ENCODE measurements around the gene SH3BP1. TPM values are rescaled to one million over a fixed set of nuclear protein-coding genes. Genes with fewer than 3 reads are reported as not detected.
"Not testable (repeated sequence)": the region's sequence is repeated elsewhere in the genome, so short reads cannot be mapped to it uniquely, and the experiment has no call there.

The SH3BP1 gene
- total RNA-seq, 1 donor from 2014 or later, result 9.9 TPM

GRCh38 chr22:37604074-37604473, 35.4 kb upstream of the SH3BP1 start:
- Histone ChIP-seq H3K4me1 (ENCODE audit: control insufficient read depth in 3 of 3, insufficient read depth in 3 of 3, low read length in 3 of 3) (peaks cover 9 to 13% (median 10%) of the 10 kb centered on the region in 3 donors), H3K4me3 (ENCODE audit: low read length in 3 of 3) (no peak overlapping the region), H3K27me3 (ENCODE audit: control insufficient read depth in 3 of 3, insufficient read depth in 3 of 3, low read length in 3 of 3) (peaks cover 0 to 12% (median 3%) of the 10 kb centered on the region in 3 donors), H3K9ac (ENCODE audit: low read depth in 1 of 3, low read length in 3 of 3) (no peak overlapping the region), H3K27ac (ENCODE audit: low read depth, low read length) (no peak overlapping the region), H3K9me3 (ENCODE audit: control insufficient read depth in 3 of 3, low read length in 3 of 3) (no peaks in the 10 kb centered on the region), H3K36me3 (ENCODE audit: control insufficient read depth in 3 of 3, insufficient read depth in 3 of 3, low read length in 3 of 3) (no peaks in the 10 kb centered on the region)

GRCh38 chr22:37604875-37605274, 34.6 kb upstream of the SH3BP1 start:
- Histone ChIP-seq H3K9me3 (ENCODE audit: control insufficient read depth in 3 of 3, low read length in 3 of 3) (no peaks in the 10 kb centered on the region), H3K4me1 (ENCODE audit: control insufficient read depth in 3 of 3, insufficient read depth in 3 of 3, low read length in 3 of 3) (peaks cover 13 to 18% (median 15%) of the 10 kb centered on the region in 3 donors), H3K9ac (ENCODE audit: low read depth in 1 of 3, low read length in 3 of 3) (no peak overlapping the region), H3K36me3 (ENCODE audit: control insufficient read depth in 3 of 3, insufficient read depth in 3 of 3, low read length in 3 of 3) (no peaks in the 10 kb centered on the region), H3K27me3 (ENCODE audit: control insufficient read depth in 3 of 3, insufficient read depth in 3 of 3, low read length in 3 of 3) (peaks cover 0 to 12% (median 3%) of the 10 kb centered on the region in 3 donors), H3K27ac (ENCODE audit: low read depth, low read length) (no peak overlapping the region), H3K4me3 (ENCODE audit: low read length in 3 of 3) (no peak overlapping the region)

- no peak overlapping the region for H3K9ac ChIP-seq (ENCODE audit: low read depth in 1 of 3, low read length in 3 of 3)
- H3K9me3 ChIP-seq (ENCODE audit: control insufficient read depth in 3 of 3, low read length in 3 of 3), result no peaks in the 10 kb centered on the region
- H3K27ac ChIP-seq (ENCODE audit: low read depth, low read length), result no peak overlapping the region
- peaks cover 0 to 4% (median 3%) of the 10 kb centered on the region in 3 donors for H3K27me3 ChIP-seq (ENCODE audit: control insufficient read depth in 3 of 3, insufficient read depth in 3 of 3, low read length in 3 of 3)
- peak overlapping the region; percentile 28 to 60 (median 49) for H3K4me3 ChIP-seq (ENCODE audit: low read length in 3 of 3)
- peaks cover 28 to 32% (median 32%) of the 10 kb centered on the region in 3 donors for H3K4me1 ChIP-seq (ENCODE audit: control insufficient read depth in 3 of 3, insufficient read depth in 3 of 3, low read length in 3 of 3)
- no peaks in the 10 kb centered on the region for H3K36me3 ChIP-seq (ENCODE audit: control insufficient read depth in 3 of 3, insufficient read depth in 3 of 3, low read length in 3 of 3)
These were observed 32.2 kb upstream of the SH3BP1 start for GRCh38 chr22:37607010-37607934.

DNA sequence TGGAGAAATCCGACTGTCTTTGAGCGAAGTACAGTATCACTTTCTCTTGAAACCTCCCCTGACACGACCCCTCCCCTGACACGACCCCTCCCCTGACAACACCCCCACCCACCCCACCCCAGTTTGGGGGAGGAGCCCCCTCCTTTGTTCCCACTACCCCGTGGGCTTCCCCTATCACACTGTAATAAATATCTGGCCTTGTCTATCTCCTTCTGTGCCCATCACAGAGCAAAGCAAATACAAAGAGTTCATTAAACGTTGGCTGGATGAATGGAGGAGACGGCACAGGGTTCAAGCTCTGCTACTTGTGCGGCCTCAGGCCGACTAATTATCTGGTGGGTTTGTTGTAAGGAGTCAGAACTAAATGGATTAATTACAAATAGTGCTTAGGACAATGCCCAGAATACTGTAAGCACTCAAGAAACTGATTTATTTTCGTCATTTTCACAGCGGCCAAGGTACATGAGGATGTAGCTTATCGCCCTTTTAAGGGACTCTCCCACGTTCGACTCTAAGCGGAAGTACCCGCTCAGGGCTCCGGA, 31.5 kb upstream of the SH3BP1 start:
- Histone ChIP-seq H3K27me3 (ENCODE audit: control insufficient read depth in 3 of 3, insufficient read depth in 3 of 3, low read length in 3 of 3) (peaks cover 0 to 3% (median 0%) of the 10 kb centered on the region in 3 donors), H3K27ac (ENCODE audit: low read depth, low read length) (peak overlapping the region; percentile 95), H3K9ac (ENCODE audit: low read depth in 1 of 3, low read length in 3 of 3) (peak overlapping the region; percentile 86 to 92 (median 89)), H3K4me3 (ENCODE audit: low read length in 3 of 3) (peak overlapping the region; percentile 83 to 89 (median 87)), H3K36me3 (ENCODE audit: control insufficient read depth in 3 of 3, insufficient read depth in 3 of 3, low read length in 3 of 3) (no peaks in the 10 kb centered on the region), H3K4me1 (ENCODE audit: control insufficient read depth in 3 of 3, insufficient read depth in 3 of 3, low read length in 3 of 3) (peaks cover 28 to 35% (median 32%) of the 10 kb centered on the region in 3 donors), H3K9me3 (ENCODE audit: control insufficient read depth in 3 of 3, low read length in 3 of 3) (no peaks in the 10 kb centered on the region)

DNA sequence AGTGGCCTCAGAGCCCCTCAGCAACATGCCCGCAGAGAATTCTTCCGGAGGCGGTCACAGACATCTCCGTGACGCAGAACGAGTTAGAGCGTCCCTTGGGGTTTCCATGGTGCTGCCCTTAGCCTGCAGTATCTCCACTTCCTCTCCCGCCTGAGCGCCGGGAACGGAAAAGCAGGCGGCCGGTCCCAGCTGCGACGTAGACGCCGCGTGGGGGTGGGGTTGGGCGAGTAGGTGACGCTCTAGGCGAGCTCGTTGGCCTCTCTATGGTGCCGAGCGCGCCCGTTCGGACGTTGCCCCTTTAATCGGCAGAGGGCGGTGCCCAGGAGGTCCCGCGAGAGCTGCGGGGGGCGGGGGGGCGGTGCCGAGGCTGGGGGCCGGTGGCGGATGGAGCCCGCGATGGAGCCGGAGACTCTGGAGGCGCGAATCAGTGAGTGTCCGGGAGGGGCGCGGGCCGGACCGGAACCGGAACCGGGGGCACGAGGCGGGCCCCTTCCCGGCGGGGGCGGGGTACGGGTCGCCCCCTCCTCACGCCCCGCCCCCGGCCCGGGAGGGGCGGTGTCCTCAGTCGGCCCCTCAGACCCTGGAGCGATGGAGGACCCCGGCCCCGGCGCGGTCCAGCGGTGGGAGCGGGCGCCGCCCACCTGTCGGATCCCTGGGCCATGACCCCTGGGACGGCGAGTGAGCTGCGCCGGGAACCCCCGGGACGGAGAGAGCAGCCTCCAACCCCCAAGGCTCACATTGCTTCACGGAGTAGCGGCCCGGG, 30.8 kb upstream of the SH3BP1 start, which contains the start of gene GGA1:
GGA1 (plus strand) TSS at position 358 of the 763 bp plus-strand sequence; CDS start at position 385, 27 bp downstream.
- H3K9me3 ChIP-seq (ENCODE audit: control insufficient read depth in 3 of 3, low read length in 3 of 3), result no peaks in the 10 kb centered on the region
- H3K4me1 ChIP-seq (ENCODE audit: control insufficient read depth in 3 of 3, insufficient read depth in 3 of 3, low read length in 3 of 3), result peaks cover 29 to 35% (median 32%) of the 10 kb centered on the region in 3 donors
- peak within 1 kb of the TSS; percentile 88 to 92 (median 89) for H3K9ac ChIP-seq (ENCODE audit: low read depth in 1 of 3, low read length in 3 of 3)
- peaks cover 0 to 3% (median 0%) of the 10 kb centered on the region in 3 donors for H3K27me3 ChIP-seq (ENCODE audit: control insufficient read depth in 3 of 3, insufficient read depth in 3 of 3, low read length in 3 of 3)
- H3K36me3 ChIP-seq (ENCODE audit: control insufficient read depth in 3 of 3, insufficient read depth in 3 of 3, low read length in 3 of 3), result no peaks in the 10 kb centered on the region
- peak within 1 kb of the TSS; percentile 95 for H3K27ac ChIP-seq (ENCODE audit: low read depth, low read length)
- H3K4me3 ChIP-seq (ENCODE audit: low read length in 3 of 3), result peak within 1 kb of the TSS; percentile 86 to 89 (median 87)

DNA sequence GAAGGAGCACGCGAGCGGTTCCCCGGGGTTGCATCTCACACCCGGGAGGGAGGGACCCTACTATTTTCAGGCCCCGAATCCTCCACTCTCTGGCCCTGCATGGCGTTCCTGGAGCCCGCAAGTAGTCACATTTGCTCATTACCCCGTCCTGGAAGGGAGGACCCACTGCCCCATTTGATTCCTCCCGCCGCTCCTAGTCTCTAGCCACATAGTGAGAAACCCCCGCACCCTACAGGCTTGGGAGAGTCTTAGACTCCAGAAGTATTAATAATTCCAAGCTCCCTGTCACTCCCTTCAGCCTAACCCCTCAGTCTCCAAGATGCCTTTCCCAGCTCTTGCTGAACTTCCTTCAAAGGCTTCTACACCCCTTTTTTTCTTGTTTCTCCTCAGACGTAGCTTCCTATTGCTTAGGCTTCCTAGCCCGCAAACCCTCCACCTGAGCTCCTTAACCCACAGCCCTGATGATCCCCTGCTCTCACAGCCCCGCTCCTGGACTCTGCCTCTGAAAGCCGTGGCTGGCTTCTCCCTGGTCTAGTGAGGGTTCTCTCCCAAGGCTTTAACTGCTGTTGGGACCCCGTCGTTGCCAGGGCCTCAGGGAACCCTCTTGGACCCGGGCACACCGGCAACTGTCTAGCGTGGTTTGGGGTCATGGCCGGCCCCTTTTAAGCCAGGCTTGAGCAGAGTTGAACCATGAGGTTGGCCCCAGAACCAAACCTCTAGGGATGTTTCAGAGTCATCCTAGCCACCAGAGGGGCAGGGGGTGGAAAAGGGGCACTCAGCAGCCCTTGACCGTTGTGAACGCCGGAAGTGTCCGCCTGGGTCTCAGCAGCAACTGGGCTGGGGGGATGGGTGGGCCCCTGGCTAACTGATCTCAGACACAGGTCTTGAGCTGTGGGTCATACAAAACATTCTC, 30.0 kb upstream of the SH3BP1 start:
- Histone ChIP-seq H3K9ac (ENCODE audit: low read depth in 1 of 3, low read length in 3 of 3) (peak overlapping the region; percentile 88 to 92 (median 89)), H3K27me3 (ENCODE audit: control insufficient read depth in 3 of 3, insufficient read depth in 3 of 3, low read length in 3 of 3) (peaks cover 0 to 3% (median 0%) of the 10 kb centered on the region in 3 donors), H3K36me3 (ENCODE audit: control insufficient read depth in 3 of 3, insufficient read depth in 3 of 3, low read length in 3 of 3) (peaks cover 3 to 5% (median 4%) of the 10 kb centered on the region in 3 donors), H3K4me1 (ENCODE audit: control insufficient read depth in 3 of 3, insufficient read depth in 3 of 3, low read length in 3 of 3) (peaks cover 32 to 35% (median 32%) of the 10 kb centered on the region in 3 donors), H3K27ac (ENCODE audit: low read depth, low read length) (peak overlapping the region; percentile 95), H3K9me3 (ENCODE audit: control insufficient read depth in 3 of 3, low read length in 3 of 3) (no peaks in the 10 kb centered on the region), H3K4me3 (ENCODE audit: low read length in 3 of 3) (peak overlapping the region; percentile 86 to 89 (median 87))

DNA sequence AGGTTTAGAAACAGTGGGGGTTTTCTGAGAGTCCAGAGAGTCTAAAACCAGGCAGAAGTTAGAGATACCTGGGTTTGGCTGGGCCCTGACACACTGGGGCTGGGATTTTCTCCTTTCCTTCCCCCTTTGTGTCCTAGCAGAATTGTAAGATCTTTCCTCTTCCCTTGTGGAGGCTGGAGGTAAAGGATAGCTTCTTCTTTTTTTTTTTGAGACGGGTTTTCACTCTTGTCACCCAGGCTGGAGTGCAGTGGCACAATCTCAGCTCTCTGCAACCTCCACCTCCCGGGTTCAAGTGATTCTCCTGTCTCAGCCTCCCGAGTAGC, 29.4 kb upstream of the SH3BP1 start:
- not testable (repeated sequence) for H3K27me3 ChIP-seq (ENCODE audit: control insufficient read depth in 3 of 3, insufficient read depth in 3 of 3, low read length in 3 of 3); H3K36me3 ChIP-seq (ENCODE audit: control insufficient read depth in 3 of 3, insufficient read depth in 3 of 3, low read length in 3 of 3); H3K9me3 ChIP-seq (ENCODE audit: control insufficient read depth in 3 of 3, low read length in 3 of 3)
- Histone ChIP-seq H3K4me3 (ENCODE audit: low read length in 3 of 3) (peak overlapping the region in 2 of 3 donors; percentile 24 to 89), H3K4me1 (ENCODE audit: control insufficient read depth in 3 of 3, insufficient read depth in 3 of 3, low read length in 3 of 3) (peaks cover 32 to 35% (median 32%) of the 10 kb centered on the region in 3 donors), H3K9ac (ENCODE audit: low read depth in 1 of 3, low read length in 3 of 3) (peak overlapping the region; percentile 88 to 92 (median 89)), H3K27ac (ENCODE audit: low read depth, low read length) (peak overlapping the region; percentile 95)

DNA sequence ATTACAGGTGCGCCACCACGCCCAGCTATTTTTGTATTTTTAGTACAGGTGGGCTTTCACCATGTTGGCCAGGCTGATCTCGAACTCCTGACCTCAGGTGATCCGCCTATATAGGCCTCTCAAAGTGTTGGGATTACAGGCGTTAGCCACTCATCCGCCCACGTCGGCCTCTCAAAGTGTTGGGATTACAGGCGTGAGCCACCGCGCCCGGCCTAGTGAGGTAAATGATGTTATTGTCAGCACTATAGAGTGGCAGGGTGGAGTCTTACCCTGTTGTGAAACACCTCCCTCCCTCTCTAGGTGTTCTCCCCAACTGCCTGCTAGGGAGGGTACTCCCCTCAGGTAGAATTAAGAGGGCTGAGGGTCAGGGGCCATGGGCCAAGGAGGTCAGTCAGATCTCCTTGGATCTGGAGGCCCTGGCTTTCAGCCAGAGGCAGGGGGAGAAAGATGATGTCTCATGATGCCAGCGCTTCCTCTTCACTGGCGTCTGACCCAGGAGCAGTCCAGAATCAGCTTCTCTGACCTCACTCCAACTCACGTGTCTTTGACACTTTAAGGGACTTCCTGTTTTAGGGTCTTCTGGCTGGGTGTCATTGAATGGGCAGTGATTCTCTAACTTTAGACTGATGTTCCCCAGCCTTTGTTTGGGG, 28.9 kb upstream of the SH3BP1 start:
- Histone ChIP-seq H3K9me3 (ENCODE audit: control insufficient read depth in 3 of 3, low read length in 3 of 3) (no peaks in the 10 kb centered on the region), H3K27me3 (ENCODE audit: control insufficient read depth in 3 of 3, insufficient read depth in 3 of 3, low read length in 3 of 3) (peaks cover 0 to under 1% (median 0%) of the 10 kb centered on the region in 3 donors), H3K4me1 (ENCODE audit: control insufficient read depth in 3 of 3, insufficient read depth in 3 of 3, low read length in 3 of 3) (peaks cover 32 to 35% (median 32%) of the 10 kb centered on the region in 3 donors), H3K9ac (ENCODE audit: low read depth in 1 of 3, low read length in 3 of 3) (peak overlapping the region in 1 of 3 donors; percentile 33), H3K4me3 (ENCODE audit: low read length in 3 of 3) (peak overlapping the region in 1 of 3 donors; percentile 24), H3K27ac (ENCODE audit: low read depth, low read length) (no peak overlapping the region), H3K36me3 (ENCODE audit: control insufficient read depth in 3 of 3, insufficient read depth in 3 of 3, low read length in 3 of 3) (peaks cover 4 to 9% (median 7%) of the 10 kb centered on the region in 3 donors)
